ENCODE measurements around the gene ASXL2. TPM values are rescaled to one million over a fixed set of nuclear protein-coding genes. Genes with fewer than 3 reads are reported as not detected.

The ASXL2 gene
- total RNA-seq, 1 donor from 2014 or later = 32.7 TPM

GRCh38 chr2:25692737-25693445 is 185.4 kb downstream of the ASXL2 start:
- no peak for TF ChIP-seq CTCF (IDR thresholded peaks at IDR 0.05)
- peaks cover 12% of the 10 kb centered on the region for H3K4me1 Mint-ChIP-seq (ENCODE audit: unreplicated experiment)
- H3K36me3 Mint-ChIP-seq (ENCODE audit: unreplicated experiment) = no peaks in the 10 kb centered on the region
- H3K27me3 Mint-ChIP-seq (ENCODE audit: unreplicated experiment) = no peaks in the 10 kb centered on the region
- no peaks in the 10 kb centered on the region for H3K9me3 Mint-ChIP-seq (ENCODE audit: unreplicated experiment)
- H3K27ac Mint-ChIP-seq (ENCODE audit: unreplicated experiment) = no peak overlapping the region
- no peak for DNase-seq (ENCODE audit: extremely low spot score, unreplicated experiment)
- H3K4me3 Mint-ChIP-seq (ENCODE audit: unreplicated experiment) = no peak overlapping the region

GRCh38 chr2:25692143-25692542 is 186.1 kb downstream of the ASXL2 start:
- Mint-ChIP-seq H3K36me3 (ENCODE audit: unreplicated experiment) (no peaks in the 10 kb centered on the region), H3K27me3 (ENCODE audit: unreplicated experiment) (peaks cover 2% of the 10 kb centered on the region), H3K27ac (ENCODE audit: unreplicated experiment) (no peak overlapping the region), H3K9me3 (ENCODE audit: unreplicated experiment) (no peaks in the 10 kb centered on the region), H3K4me1 (ENCODE audit: unreplicated experiment) (peaks cover 12% of the 10 kb centered on the region), H3K4me3 (ENCODE audit: unreplicated experiment) (no peak overlapping the region)
- DNase-seq (ENCODE audit: extremely low spot score, unreplicated experiment) = no peak
- no peak for TF ChIP-seq CTCF (IDR thresholded peaks at IDR 0.05)

DNA sequence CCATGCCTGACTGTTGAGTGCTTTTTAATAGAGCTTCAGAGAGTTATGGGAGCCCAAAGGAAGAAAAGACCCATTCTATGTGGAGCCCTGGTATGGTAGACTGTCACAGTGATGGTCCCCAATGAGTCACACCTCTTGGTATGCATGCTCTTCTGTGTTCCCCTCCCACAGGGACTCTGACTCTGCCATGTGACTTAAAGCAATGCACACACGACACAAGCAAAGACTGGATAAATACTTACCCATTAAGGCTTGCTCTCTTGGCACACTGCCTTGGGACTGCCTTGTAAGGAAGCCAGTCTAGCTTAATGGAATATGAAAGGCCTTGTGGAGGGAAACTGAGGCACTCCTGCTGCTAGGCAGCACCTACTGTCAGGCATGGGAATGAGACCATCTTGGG is 188.2 kb downstream of the ASXL2 start:
- Mint-ChIP-seq H3K36me3 (ENCODE audit: unreplicated experiment) (no peaks in the 10 kb centered on the region), H3K4me1 (ENCODE audit: unreplicated experiment) (peaks cover 12% of the 10 kb centered on the region), H3K27me3 (ENCODE audit: unreplicated experiment) (peaks cover 2% of the 10 kb centered on the region), H3K4me3 (ENCODE audit: unreplicated experiment) (no peak overlapping the region), H3K9me3 (ENCODE audit: unreplicated experiment) (no peaks in the 10 kb centered on the region), H3K27ac (ENCODE audit: unreplicated experiment) (no peak overlapping the region)
- no peak for TF ChIP-seq CTCF (IDR thresholded peaks at IDR 0.05)
- no peak for DNase-seq (ENCODE audit: extremely low spot score, unreplicated experiment)

DNA sequence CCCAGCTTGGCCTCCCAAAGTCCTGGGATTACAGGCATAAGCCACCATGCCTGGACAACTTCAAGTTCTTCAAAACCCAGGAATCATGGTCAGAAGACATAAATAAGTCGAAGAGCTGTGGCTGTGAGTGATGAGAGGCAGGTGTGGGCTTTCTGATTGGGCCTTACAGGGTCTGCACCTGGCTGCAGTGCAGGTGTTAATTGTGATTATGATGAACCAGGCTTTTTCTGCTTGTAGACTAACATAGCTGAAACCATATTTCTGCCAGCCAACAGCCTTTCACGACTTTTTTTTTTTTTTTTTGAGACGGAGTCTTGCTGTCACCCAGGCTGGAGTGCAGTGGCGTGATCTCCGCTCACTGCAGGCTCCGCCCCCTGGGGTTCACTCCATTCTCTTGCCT is 190.1 kb downstream of the ASXL2 start:
- no peaks in the 10 kb centered on the region for H3K9me3 Mint-ChIP-seq (ENCODE audit: unreplicated experiment)

GRCh38 chr2:25685741-25686140 is 192.5 kb downstream of the ASXL2 start:
- no peak for DNase-seq (ENCODE audit: extremely low spot score, unreplicated experiment)
- Mint-ChIP-seq H3K4me3 (ENCODE audit: unreplicated experiment) (no peak overlapping the region), H3K4me1 (ENCODE audit: unreplicated experiment) (peaks cover 1% of the 10 kb centered on the region), H3K36me3 (ENCODE audit: unreplicated experiment) (no peaks in the 10 kb centered on the region), H3K27me3 (ENCODE audit: unreplicated experiment) (peaks cover 9% of the 10 kb centered on the region), H3K9me3 (ENCODE audit: unreplicated experiment) (no peaks in the 10 kb centered on the region), H3K27ac (ENCODE audit: unreplicated experiment) (no peak overlapping the region)
- no peak for TF ChIP-seq CTCF (IDR thresholded peaks at IDR 0.05)

More for the DNA sequence above, 190.1 kb downstream of the ASXL2 start:
- Mint-ChIP-seq H3K4me3 (ENCODE audit: unreplicated experiment) (no peak overlapping the region), H3K27me3 (ENCODE audit: unreplicated experiment) (peaks cover 9% of the 10 kb centered on the region), H3K27ac (ENCODE audit: unreplicated experiment) (no peak overlapping the region), H3K4me1 (ENCODE audit: unreplicated experiment) (peaks cover 12% of the 10 kb centered on the region), H3K36me3 (ENCODE audit: unreplicated experiment) (no peaks in the 10 kb centered on the region)
- TF ChIP-seq CTCF (IDR thresholded peaks at IDR 0.05) = no peak
- DNase-seq (ENCODE audit: extremely low spot score, unreplicated experiment) = no peak
